IMR-90 (cell line): ENCODE results near the gene RDH13. TPM values are rescaled to one million over a fixed set of nuclear protein-coding genes. Genes with fewer than 3 reads are reported as not detected.

Experiments
- ATAC-seq: fragments of 200-7000 bp; cut with Tn5 transposase; 2 replicates; pipeline ENCODE4 v1.9.1; 2020; ENCODE audit warnings: low read depth, mild to moderate bottlenecking, moderate library complexity
- BruUV-seq: library from RNA; stranded (reverse); fragments of 400-500 nt; replicated peaks from 2 replicates; lab custom pipeline; 2021; lab: Mats Ljungman, UMichigan
- CTCF ChIA-PET: fragments of 300-600 bp; formaldehyde crosslinking; extraction: SDS; loops from one replicate; lab custom pipeline; 2021; ENCODE audit warnings: antibody characterized with exemption; lab: Yijun Ruan, JAX
- POLR2A ChIA-PET: fragments of 300-600 bp; sonication (Branson Sonifier 250); formaldehyde crosslinking; loops from one replicate; lab custom pipeline; 2022; ENCODE audit warnings: antibody characterized with exemption; ENCODE audit not compliant: unreplicated experiment; lab: Charles Lee
- DNase-seq: peaks from one replicate; pipeline ENCODE4 v3.0.0; 2013
- H2AFZ ChIP-seq: replicated peaks from 2 replicates; pipeline ENCODE3; 2013; ENCODE audit warnings: low read length, mild to moderate bottlenecking; ENCODE audit not compliant: poor library complexity
- H2AK5ac ChIP-seq: 2 replicates; pipeline ENCODE4 v1.6.1; 2013; ENCODE audit warnings: low read depth, low read length, inconsistent platforms
- H2AK9ac ChIP-seq: replicated peaks from 2 replicates; pipeline ENCODE3; 2013; ENCODE audit warnings: mild to moderate bottlenecking, low read depth, low read length, moderate library complexity; ENCODE audit not compliant: poor library complexity
- H2BK120ac ChIP-seq: 2 replicates; pipeline ENCODE4 v1.6.1; 2013; ENCODE audit warnings: low read depth, low read length, inconsistent platforms
- H2BK15ac ChIP-seq: 3 replicates; pipeline ENCODE4 v1.6.1; 2013; ENCODE audit warnings: low read depth, low read length, inconsistent platforms
- H2BK20ac ChIP-seq: 2 replicates; pipeline ENCODE4 v1.6.1; 2013; ENCODE audit warnings: low read depth, mild to moderate bottlenecking, inconsistent platforms, low read length, moderate library complexity
- H2BK5ac ChIP-seq: 2 replicates; pipeline ENCODE4 v1.6.1; 2013; ENCODE audit warnings: mild to moderate bottlenecking, low read depth, low read length, inconsistent platforms; ENCODE audit not compliant: poor library complexity, severe bottlenecking
- H3K14ac ChIP-seq: replicated peaks from 2 replicates; pipeline ENCODE4 v1.6.1; 2013; ENCODE audit warnings: low read depth, low read length, inconsistent platforms
- H3K18ac ChIP-seq: 2 replicates; pipeline ENCODE4 v1.6.1; 2013; ENCODE audit warnings: low read depth, low read length, control low read depth
- H3K23ac ChIP-seq: 2 replicates; pipeline ENCODE4 v1.6.1; 2013; ENCODE audit warnings: low read depth, low read length, inconsistent platforms
- H3K27ac ChIP-seq: 2 replicates; pipeline ENCODE4 v1.5.1; 2013; ENCODE audit warnings: mild to moderate bottlenecking, control low read depth, low read length; ENCODE audit not compliant: insufficient read depth
- H3K27me3 ChIP-seq: 2 replicates; pipeline ENCODE4 v1.6.1; 2013; ENCODE audit warnings: low read length; ENCODE audit not compliant: control insufficient read depth, insufficient read depth
- H3K36me3 ChIP-seq: 2 replicates; pipeline ENCODE4 v1.6.1; 2013; ENCODE audit warnings: low read length, mixed read lengths; ENCODE audit not compliant: control insufficient read depth, insufficient read depth
- H3K4ac ChIP-seq: 2 replicates; pipeline ENCODE4 v1.6.1; 2013; ENCODE audit warnings: low read depth, low read length, inconsistent platforms
- H3K4me1 ChIP-seq: 2 replicates; pipeline ENCODE4 v1.6.1; 2013; ENCODE audit warnings: low read length, mixed read lengths; ENCODE audit not compliant: control insufficient read depth, insufficient read depth
- H3K4me2 ChIP-seq: 2 replicates; pipeline ENCODE4 v1.6.1; 2013; ENCODE audit warnings: low read depth, mild to moderate bottlenecking, control low read depth, low read length, moderate library complexity
- H3K4me3 ChIP-seq: 2 replicates; pipeline ENCODE4 v1.5.1; 2013; ENCODE audit warnings: low read depth, mild to moderate bottlenecking, control low read depth, low read length, moderate library complexity; ENCODE audit not compliant: insufficient read depth
- H3K56ac ChIP-seq: 2 replicates; pipeline ENCODE4 v1.6.1; 2013; ENCODE audit warnings: low read length, inconsistent platforms; ENCODE audit not compliant: insufficient read depth; ENCODE audit errors: extremely low read depth
- H3K79me1 ChIP-seq, 2 experiments: 2 replicates each; pipeline ENCODE4 v1.6.1; 2013; ENCODE audit warnings: low read length in 2 of 2, inconsistent platforms in 1 of 2, low read depth in 1 of 2
- H3K9ac ChIP-seq: 2 replicates; pipeline ENCODE4 v1.6.1; 2013; ENCODE audit warnings: low read depth, low read length, control low read depth
- H3K9me1 ChIP-seq: 2 replicates; pipeline ENCODE4 v1.6.1; 2013; ENCODE audit warnings: low read length, inconsistent platforms; ENCODE audit not compliant: insufficient read depth
- H3K9me3 ChIP-seq: 2 replicates; pipeline ENCODE4 v1.6.1; 2013; ENCODE audit warnings: low read length; ENCODE audit not compliant: control insufficient read depth, insufficient read depth
- H4K20me1 ChIP-seq: 2 replicates; pipeline ENCODE4 v1.6.1; 2013; ENCODE audit warnings: low read length, inconsistent platforms; ENCODE audit not compliant: insufficient read depth
- H4K5ac ChIP-seq: 2 replicates; pipeline ENCODE4 v1.6.1; 2013; ENCODE audit warnings: mild to moderate bottlenecking, low read depth, low read length, control low read depth
- H4K8ac ChIP-seq, 2 experiments: 2 replicates each; pipeline ENCODE4 v1.6.1; 2013; ENCODE audit warnings: low read depth in 2 of 2, low read length in 2 of 2, control low read depth in 1 of 2, inconsistent platforms in 1 of 2
- H4K91ac ChIP-seq: 2 replicates; pipeline ENCODE4 v1.6.1; 2013; ENCODE audit warnings: low read depth, low read length, inconsistent platforms; ENCODE audit not compliant: insufficient read depth
- CEBPB ChIP-seq: IDR thresholded peaks from 2 replicates; pipeline ENCODE4 v1.6.1; 2012; ENCODE audit warnings: low read depth, low read length, improper control_type of control experiment
- POLR2A ChIP-seq: IDR thresholded peaks from 2 replicates; pipeline ENCODE4 v1.6.1; 2012; ENCODE audit warnings: mild to moderate bottlenecking, low read depth, low read length
- RAD21 ChIP-seq: IDR thresholded peaks from 2 replicates; pipeline ENCODE4 v1.6.1; 2012; ENCODE audit warnings: low read length, improper control_type of control experiment
- WGBS, 2 experiments: methylation state at CpG; one replicate each; pipeline versions ENCODE4 v1.1.5 to v1.1.7; 2013; ENCODE audit warnings: missing lambda C conversion rate in 2 of 2; ENCODE audit not compliant: insufficient read length in 1 of 2; ENCODE audit errors: extremely low coverage in 2 of 2; 5-methylcytosine and 5-hydroxymethylcytosine counted together
- dilution Hi-C: fragments of 300-500 bp; cut with HindIII; formaldehyde crosslinking; loops from one replicate; pipeline ENCODE4 v1.14.3; 2018; ENCODE audit warnings: low sequenced_read_pairs; ENCODE audit not compliant: unreplicated experiment
- in situ Hi-C: fragments of 300-500 bp; cut with MboI; formaldehyde crosslinking; loops from 3 replicates; pipeline ENCODE4 v1.14.3; 2019; ENCODE audit warnings: low sequenced_read_pairs, inconsistent platforms, mixed read lengths
- intact Hi-C: fragments of 100-400 bp; cut with micrococcal nuclease; formaldehyde crosslinking; loops from 2 replicates; pipeline ENCODE4 v1.10.0; 2022
- polyA plus RNA-seq, 3 experiments: library from polyadenylated mRNA; depleted of rRNA; stranded (reverse); fragments of >200 nt; gene quantifications; 2 replicates each; pipeline ENCODE4 v1.2.3, GENCODE V29; 2012; ENCODE audit warnings: low replicate concordance in 1 of 3
- total RNA-seq: library from RNA; depleted of rRNA; stranded (reverse); fragments of >200 nt; gene quantifications from 2 replicates; pipeline ENCODE4 v1.2.3, GENCODE V29; 2012

Gene RDH13
- total and polyA plus RNA-seq, 2 of the 4 experiments (the other 2 are of a cell fraction): 7.5 to 7.8 TPM

DNA sequence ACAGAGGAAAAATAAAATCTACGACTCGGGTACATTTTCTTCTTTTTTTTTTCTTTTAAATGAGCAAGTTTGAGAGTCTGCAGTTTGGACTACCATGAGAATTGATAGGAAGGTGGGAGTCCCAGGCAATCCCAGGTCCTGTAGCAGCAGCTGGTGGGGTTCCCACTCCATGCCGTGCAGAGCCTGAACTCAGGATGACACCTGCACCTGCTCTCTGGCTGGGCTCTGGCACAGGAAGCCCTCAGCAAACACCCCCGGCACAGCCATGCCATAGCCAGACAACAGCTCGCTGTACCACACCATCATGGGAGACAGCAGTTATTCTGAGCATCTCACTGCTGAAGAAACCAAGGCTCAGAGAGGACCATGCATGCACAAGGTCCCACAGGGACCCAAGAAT is 18.7 kb downstream of the RDH13 start (continued):
- no peak for TF ChIP-seq RAD21

DNA sequence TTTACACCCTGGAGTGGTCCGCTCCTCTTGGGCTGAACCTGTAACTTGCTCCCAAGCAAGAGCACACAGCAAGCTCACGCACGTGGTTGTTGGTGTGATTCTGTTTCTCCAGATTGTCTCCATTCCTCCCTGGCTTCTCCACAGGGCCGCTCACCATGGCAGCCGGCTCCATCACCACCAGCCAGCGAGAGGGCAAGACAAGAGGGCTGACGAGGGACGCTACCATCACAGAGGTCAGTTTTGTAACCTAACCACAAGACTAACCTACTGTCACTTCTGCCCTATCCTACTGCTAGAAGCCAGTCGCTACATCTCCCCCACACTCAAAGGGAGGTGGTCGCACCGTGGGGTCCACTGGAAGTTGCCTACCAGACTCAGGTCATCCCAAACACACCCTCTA is 20.3 kb downstream of the RDH13 start:
- no peak overlapping the region for H2AK9ac ChIP-seq
- no peak overlapping the region for H3K4me2 ChIP-seq
- H4K8ac ChIP-seq: no peak overlapping the region
- ChIA-PET POLR2A (no interaction called here), CTCF (no interaction called here)
- intact Hi-C loops (no loop called here), dilution Hi-C loops (no loop called here), in situ Hi-C loops (no loop called here)
- H3K9ac ChIP-seq: no peak overlapping the region
- H3K79me1 ChIP-seq: no peaks in the 10 kb centered on the region
- H3K18ac ChIP-seq: no peak overlapping the region
- no peak overlapping the region for H3K23ac ChIP-seq
- no peak overlapping the region for H4K91ac ChIP-seq
- BruUV-seq: no TSS peak
- no peak overlapping the region for H3K4ac ChIP-seq
- no peak overlapping the region for H2BK20ac ChIP-seq
- H3K27me3 ChIP-seq: no peaks in the 10 kb centered on the region
- H2BK5ac ChIP-seq: no peak overlapping the region
- no peaks in the 10 kb centered on the region for H3K4me1 ChIP-seq
- DNase-seq (no peak), ATAC-seq (no peak)
- no peaks in the 10 kb centered on the region for H4K20me1 ChIP-seq
- peaks cover 19% of the 10 kb centered on the region for H3K36me3 ChIP-seq
- H2BK15ac ChIP-seq: no peak overlapping the region
- no peak overlapping the region for H3K14ac ChIP-seq
- 89% methylated on average over 5 of the region's 11 CpGs; no CpG with 5 or more reads in 1 of the 2 experiments for WGBS, 2 experiments
- no peak overlapping the region for H3K4me3 ChIP-seq
- H3K56ac ChIP-seq: no peak overlapping the region
- H3K9me1 ChIP-seq: no peaks in the 10 kb centered on the region
- H2AK5ac ChIP-seq: no peak overlapping the region
- no peak overlapping the region for H2BK120ac ChIP-seq
- TF ChIP-seq CEBPB (no peak), POLR2A (no peak)
- no peaks in the 10 kb centered on the region for H3K9me3 ChIP-seq
- H3K27ac ChIP-seq: no peak overlapping the region
- H4K5ac ChIP-seq: no peak overlapping the region
- no peak overlapping the region for H2AFZ ChIP-seq
